Aorta (tissue), 5 donors: ENCODE data around the gene SPECC1L. TPM values are rescaled to one million over a fixed set of nuclear protein-coding genes. Genes with fewer than 3 reads are reported as not detected.

Experiments
- ATAC-seq: fragments of 200-7000 bp; cut with Tn5 transposase; one replicate; pipeline ENCODE4 v1.9.1; 2022; ENCODE audit warnings: moderate library complexity; ENCODE audit not compliant: low FRiP score
- DNase-seq, 2 donors: peaks; one replicate each; pipeline ENCODE4 v3.0.0-alpha.2; 2020
- H3K27ac ChIP-seq, 2 donors: one replicate each; pipeline ENCODE4 v1.5.1; 2013; ENCODE audit warnings: low read length in 2 of 2, mild to moderate bottlenecking in 2 of 2, moderate library complexity in 2 of 2, control low read depth in 1 of 2, inconsistent platforms in 1 of 2, low read depth in 1 of 2
- H3K27me3 ChIP-seq, 2 donors: one replicate each; pipeline ENCODE4 v1.6.1; 2013; ENCODE audit warnings: control low read depth in 1 of 2, low read length in 1 of 2, mild to moderate bottlenecking in 1 of 2, moderate library complexity in 1 of 2; ENCODE audit not compliant: insufficient read depth in 2 of 2, control insufficient read depth in 1 of 2
- H3K36me3 ChIP-seq, 2 donors: one replicate each; pipeline ENCODE4 v1.6.1; 2013; ENCODE audit warnings: control low read depth in 1 of 2, low read length in 1 of 2, mild to moderate bottlenecking in 1 of 2; ENCODE audit not compliant: insufficient read depth in 2 of 2, control insufficient read depth in 1 of 2
- H3K4me1 ChIP-seq, 2 donors: one replicate each; pipeline ENCODE4 v1.6.1; 2013; ENCODE audit warnings: low read length in 2 of 2, control low read depth in 1 of 2, mild to moderate bottlenecking in 1 of 2, moderate library complexity in 1 of 2; ENCODE audit not compliant: insufficient read depth in 2 of 2, control insufficient read depth in 1 of 2
- H3K4me3 ChIP-seq, 2 donors: one replicate each; pipeline ENCODE4 v1.5.1; 2013; ENCODE audit warnings: low read length in 2 of 2, control low read depth in 1 of 2, mild to moderate bottlenecking in 1 of 2
- H3K9me3 ChIP-seq: one replicate; pipeline ENCODE4 v1.6.1; 2013; ENCODE audit warnings: mild to moderate bottlenecking, low read length; ENCODE audit not compliant: control insufficient read depth
- WGBS, 2 donors: extraction: QIAGEN DNeasy Blood & Tissue Kit; methylation state at CpG; one replicate each; pipeline ENCODE4 v1.1.7; 2013; 5-methylcytosine and 5-hydroxymethylcytosine counted together
- intact Hi-C, 2 donors: fragments of 100-400 bp; cut with DNase I; formaldehyde crosslinking; loops; one replicate each; pipeline versions ENCODE4 v1.14.2 to v1.15.0; 2022
- polyA plus RNA-seq, 2 donors: library from polyadenylated mRNA; stranded (reverse); fragments of 200-250 nt; gene quantifications; one replicate each; pipeline ENCODE4 v1.2.3, GENCODE V29; 2013
- total RNA-seq, 2 donors: library from RNA; stranded (reverse); fragmentation: NEBNext Ultra II Directional; extraction: Animal tissue kit (Norgen Biotek cat#: 25700); gene quantifications; one replicate each; pipeline ENCODE4 v1.2.1, GENCODE V29; 2021
- donor health status: healthy with polysubstance abuse.
- donor health status: Bipolar disorder and iron deficiency.
- donor health status: DM: no; HTN: no; CAD: no.
- donor health status: DM: no; HTN: no; CAD: no.
- donor health status: DM: yes; HTN: yes; CAD: no.

The SPECC1L gene
- total and polyA plus RNA-seq, 4 donors, result 15.0 to 92.0 (median 47.7) TPM

DNA sequence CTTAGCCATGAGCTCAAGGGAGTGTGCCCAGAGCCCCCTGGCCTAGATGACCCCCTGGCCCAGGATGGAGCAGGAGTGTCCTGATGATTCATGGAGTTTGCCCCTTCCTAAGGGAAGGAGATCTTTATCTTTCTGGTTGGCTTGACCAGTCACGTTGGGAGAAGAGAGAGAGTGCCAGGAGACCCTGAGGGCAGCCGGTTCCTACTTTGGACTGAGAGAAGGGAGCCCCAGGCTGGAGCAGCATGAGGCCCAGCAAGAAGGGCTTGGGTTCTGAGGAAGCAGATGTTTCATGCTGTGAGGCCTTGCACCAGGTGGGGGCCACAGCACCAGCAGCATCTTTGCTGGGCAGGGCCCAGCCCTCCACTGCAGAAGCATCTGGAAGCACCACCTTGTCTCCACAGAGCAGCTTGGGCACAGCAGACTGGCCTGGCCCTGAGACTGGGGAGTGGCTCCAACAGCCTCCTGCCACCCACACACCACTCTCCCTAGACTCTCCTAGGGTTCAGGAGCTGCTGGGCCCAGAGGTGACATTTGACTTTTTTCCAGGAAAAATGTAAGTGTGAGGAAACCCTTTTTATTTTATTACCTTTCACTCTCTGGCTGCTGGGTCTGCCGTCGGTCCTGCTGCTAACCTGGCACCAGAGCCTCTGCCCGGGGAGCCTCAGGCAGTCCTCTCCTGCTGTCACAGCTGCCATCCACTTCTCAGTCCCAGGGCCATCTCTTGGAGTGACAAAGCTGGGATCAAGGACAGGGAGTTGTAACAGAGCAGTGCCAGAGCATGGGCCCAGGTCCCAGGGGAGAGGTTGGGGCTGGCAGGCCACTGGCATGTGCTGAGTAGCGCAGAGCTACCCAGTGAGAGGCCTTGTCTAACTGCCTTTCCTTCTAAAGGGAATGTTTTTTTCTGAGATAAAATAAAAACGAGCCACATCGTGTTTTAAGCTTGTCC is 171.0 kb downstream of the SPECC1L start:
- H3K27ac ChIP-seq, result peak overlapping the region in 1 of 2 donors; percentile 33
- no peaks in the 10 kb centered on the region for H3K4me1 ChIP-seq
- no peak overlapping the region for H3K4me3 ChIP-seq
- peak; percentile 75 for ATAC-seq
- H3K27me3 ChIP-seq, result no peaks in the 10 kb centered on the region
- DNase-seq, result peak in 1 of 2 donors; percentile 84
- no peaks in the 10 kb centered on the region for H3K9me3 ChIP-seq
- intact Hi-C loops, result no loop called here
- no peaks in the 10 kb centered on the region for H3K36me3 ChIP-seq
- WGBS, 2 donors, result 14 to 22% methylated on average over 8 of the region's 8 CpGs

DNA sequence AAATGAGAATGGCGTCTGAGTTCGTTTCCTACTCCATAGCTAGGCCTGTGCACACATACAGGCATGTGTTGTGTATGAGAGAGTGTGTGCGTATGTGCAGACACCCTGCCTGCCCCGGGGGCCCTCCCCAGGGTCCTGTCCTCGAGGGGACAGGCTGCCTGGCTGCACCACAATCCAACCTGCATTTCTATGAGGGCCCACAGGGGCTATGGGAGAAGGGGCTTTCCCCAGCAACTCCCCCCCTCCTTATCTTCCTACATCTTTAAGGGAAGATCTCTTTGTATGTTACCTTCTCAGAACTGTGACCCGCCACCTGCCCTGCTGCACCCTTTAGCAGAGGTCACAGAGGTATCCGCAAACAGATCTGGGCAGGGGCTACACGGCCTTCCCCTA is 171.7 kb downstream of the SPECC1L start:
- Histone ChIP-seq H3K9me3 (no peaks in the 10 kb centered on the region), H3K4me1 (no peaks in the 10 kb centered on the region), H3K4me3 (no peak overlapping the region), H3K27ac (peak overlapping the region in 1 of 2 donors; percentile 33), H3K27me3 (no peaks in the 10 kb centered on the region), H3K36me3 (no peaks in the 10 kb centered on the region)
- ATAC-seq (no peak), DNase-seq (no peak)
- intact Hi-C loops, result no loop called here
- whole genome bisulfite sequencing, 2 donors, result 47 to 58% methylated on average over 8 of the region's 8 CpGs

DNA sequence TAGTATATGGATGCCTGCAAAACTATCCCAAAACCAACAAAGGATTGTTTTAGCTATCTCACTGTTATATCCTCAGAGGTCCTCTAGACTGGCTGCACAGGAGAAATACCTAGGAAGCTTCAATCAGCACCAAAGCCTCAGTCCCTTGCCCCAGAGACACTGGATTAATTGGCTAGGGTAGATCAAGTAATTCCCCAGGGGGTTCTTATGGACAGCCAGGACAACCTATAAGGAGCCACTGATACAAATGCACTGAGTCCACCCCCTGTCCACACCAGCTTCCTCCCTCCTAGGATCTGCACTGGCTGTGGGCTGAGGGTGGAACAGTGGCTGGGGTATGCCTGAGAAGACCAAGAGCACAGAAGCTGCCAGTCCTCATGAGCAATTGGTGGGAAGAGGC is 173.0 kb downstream of the SPECC1L start:
- H3K9me3 ChIP-seq, result no peaks in the 10 kb centered on the region
- no peaks in the 10 kb centered on the region for H3K4me1 ChIP-seq
- H3K4me3 ChIP-seq, result no peak overlapping the region
- no peaks in the 10 kb centered on the region for H3K36me3 ChIP-seq
- no peak overlapping the region for H3K27ac ChIP-seq
- intact Hi-C loops, result no loop called here
- no peaks in the 10 kb centered on the region for H3K27me3 ChIP-seq
- DNase-seq (no peak), ATAC-seq (no peak)

- no peak overlapping the region for H3K27ac ChIP-seq
- H3K27me3 ChIP-seq, result no peaks in the 10 kb centered on the region
- no peak for ATAC-seq
- no peak for DNase-seq
- no peaks in the 10 kb centered on the region for H3K4me1 ChIP-seq
- no peaks in the 10 kb centered on the region for H3K36me3 ChIP-seq
- intact Hi-C loops, result no loop called here
- WGBS, 2 donors, result 98% methylated on average over 3 of the region's 3 CpGs
- H3K4me3 ChIP-seq, result no peak overlapping the region
- no peaks in the 10 kb centered on the region for H3K9me3 ChIP-seq
Measured at GRCh38 chr22:24444251-24444650, 173.6 kb downstream of the SPECC1L start.

DNA sequence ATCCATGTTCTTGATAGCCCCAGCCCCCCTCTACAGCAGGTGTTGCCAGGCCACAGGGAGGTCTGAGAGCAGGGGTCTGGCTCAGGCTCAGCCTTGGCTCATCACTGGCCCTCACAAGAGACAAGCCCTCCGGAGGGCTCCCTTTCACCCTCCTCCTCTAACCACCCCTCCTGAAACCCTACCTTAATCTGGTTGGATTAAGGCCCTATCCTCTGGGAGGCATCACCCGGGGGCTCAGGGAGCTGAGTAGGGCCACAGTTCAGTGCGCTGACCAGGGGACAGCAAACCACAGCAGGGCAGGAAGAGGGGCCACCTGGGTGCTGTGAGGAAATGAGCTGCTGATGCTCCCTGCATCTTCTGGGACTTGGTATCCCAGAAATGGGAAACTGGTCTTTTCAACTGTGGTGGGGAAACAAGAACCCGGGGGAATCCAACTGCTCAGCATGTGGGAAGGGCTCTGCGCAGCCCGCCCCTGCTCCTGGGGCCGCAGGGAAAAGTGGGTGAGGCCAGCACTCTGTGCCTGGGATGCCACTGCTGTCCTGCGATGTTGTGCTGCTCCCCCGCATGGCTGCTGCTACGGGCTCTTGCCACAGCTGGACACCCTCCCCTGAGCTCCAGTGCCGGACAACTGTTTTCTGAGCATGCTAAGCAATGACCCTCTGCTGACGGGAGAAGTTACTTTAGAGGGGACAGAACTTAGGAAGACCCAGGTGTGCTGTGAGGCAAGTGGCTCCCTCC is 174.3 kb downstream of the SPECC1L start:
- 92 to 94% methylated on average over 12 of the region's 12 CpGs for WGBS, 2 donors
- Histone ChIP-seq H3K27ac (no peak overlapping the region), H3K4me1 (no peaks in the 10 kb centered on the region), H3K4me3 (no peak overlapping the region), H3K27me3 (no peaks in the 10 kb centered on the region), H3K36me3 (no peaks in the 10 kb centered on the region), H3K9me3 (no peaks in the 10 kb centered on the region)
- ATAC-seq (no peak), DNase-seq (no peak)
- intact Hi-C loops, result no loop called here

GRCh38 chr22:24445481-24446259 is 175.0 kb downstream of the SPECC1L start:
- Histone ChIP-seq H3K36me3 (no peaks in the 10 kb centered on the region), H3K27me3 (no peaks in the 10 kb centered on the region), H3K4me1 (no peaks in the 10 kb centered on the region), H3K27ac (no peak overlapping the region), H3K4me3 (no peak overlapping the region), H3K9me3 (no peaks in the 10 kb centered on the region)
- ATAC-seq, result no peak
- intact Hi-C loops, result no loop called here
- DNase-seq, result no peak
- WGBS, 2 donors, result 87 to 89% methylated on average over 11 of the region's 11 CpGs

- no peaks in the 10 kb centered on the region for H3K9me3 ChIP-seq
- intact Hi-C loops, result no loop called here
- no peak overlapping the region for H3K4me3 ChIP-seq
- no peaks in the 10 kb centered on the region for H3K4me1 ChIP-seq
- 90 to 95% methylated on average over 3 of the region's 3 CpGs for WGBS, 2 donors
- no peaks in the 10 kb centered on the region for H3K27me3 ChIP-seq
- H3K36me3 ChIP-seq, result no peaks in the 10 kb centered on the region
- H3K27ac ChIP-seq, result no peak overlapping the region
- DNase-seq, result no peak
- no peak for ATAC-seq
Measured at GRCh38 chr22:24446260-24446611, 175.6 kb downstream of the SPECC1L start.

DNA sequence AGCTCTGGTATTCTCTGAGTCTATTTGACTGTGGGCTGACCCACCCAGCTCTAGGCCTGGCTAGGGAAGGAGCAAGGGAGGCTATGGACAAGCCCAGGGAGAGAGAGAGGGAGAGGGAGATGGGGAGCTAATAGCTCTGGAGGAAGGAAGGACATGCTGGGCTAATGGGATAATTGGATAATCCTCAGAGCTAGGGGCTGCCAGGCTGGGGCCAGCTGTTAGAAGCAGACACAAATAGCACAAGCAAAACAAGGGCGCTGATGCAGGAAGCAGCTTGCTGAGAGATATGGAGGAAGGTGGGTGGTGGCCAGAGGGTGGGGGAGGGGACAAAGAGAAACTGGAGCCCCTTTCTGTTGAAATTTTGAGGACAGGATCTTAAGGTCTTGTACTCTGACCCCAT is 180.0 kb downstream of the SPECC1L start:
- intact Hi-C loops, result no loop called here
- DNase-seq, result no peak
- WGBS, 2 donors, result 75% methylated on average over 1 of the region's 1 CpG
- H3K27me3 ChIP-seq, result no peaks in the 10 kb centered on the region
- H3K27ac ChIP-seq, result no peak overlapping the region
- no peak overlapping the region for H3K4me3 ChIP-seq
- no peaks in the 10 kb centered on the region for H3K9me3 ChIP-seq
- ATAC-seq, result no peak
- no peaks in the 10 kb centered on the region for H3K4me1 ChIP-seq
- H3K36me3 ChIP-seq, result no peaks in the 10 kb centered on the region
